ENCODE results near the gene SLC39A11.
"Not testable (repeated sequence)": the region's sequence is repeated elsewhere in the genome, so short reads cannot be mapped to it uniquely, and the experiment has no call there.

Gene SLC39A11

GRCh38 chr17:72773225-72773624 is 319.3 kb downstream of the SLC39A11 start:
- DNase-seq = not testable (repeated sequence)

- DNase-seq = no peak
These were observed 320.1 kb downstream of the SLC39A11 start for GRCh38 chr17:72772331-72772821.

- no peak for DNase-seq
These were observed 320.8 kb downstream of the SLC39A11 start for GRCh38 chr17:72771734-72772133.

GRCh38 chr17:72766761-72767356 is 325.6 kb downstream of the SLC39A11 start:
- no peak for DNase-seq

GRCh38 chr17:72765368-72766153 is 326.9 kb downstream of the SLC39A11 start:
- no peak for DNase-seq

GRCh38 chr17:72764632-72765041 is 327.9 kb downstream of the SLC39A11 start:
- DNase-seq = no peak

- DNase-seq = no peak
These were observed 328.5 kb downstream of the SLC39A11 start for GRCh38 chr17:72763981-72764380.

GRCh38 chr17:72761893-72762575 is 330.5 kb downstream of the SLC39A11 start:
- DNase-seq = peak; percentile 23

GRCh38 chr17:72761431-72761830 is 331.1 kb downstream of the SLC39A11 start:
- DNase-seq = peak; percentile 77

- DNase-seq = no peak
These were observed 332.1 kb downstream of the SLC39A11 start for GRCh38 chr17:72760368-72760767.

- DNase-seq = no peak
These were observed 333.2 kb downstream of the SLC39A11 start for GRCh38 chr17:72759301-72759700.

- no peak for DNase-seq
These were observed 336.2 kb downstream of the SLC39A11 start for GRCh38 chr17:72756256-72756655.

- DNase-seq = no peak
These were observed 338.0 kb downstream of the SLC39A11 start for GRCh38 chr17:72754513-72754912.

GRCh38 chr17:72751746-72752145 is 340.7 kb downstream of the SLC39A11 start:
- no peak for DNase-seq

- DNase-seq = no peak
These were observed 343.3 kb downstream of the SLC39A11 start for GRCh38 chr17:72749119-72749572.

- DNase-seq = no peak
These were observed 345.0 kb downstream of the SLC39A11 start for GRCh38 chr17:72747501-72747900.

- DNase-seq = no peak
These were observed 347.2 kb downstream of the SLC39A11 start for GRCh38 chr17:72745241-72745640.

GRCh38 chr17:72743037-72743467 is 349.4 kb downstream of the SLC39A11 start:
- no peak for DNase-seq

GRCh38 chr17:72737151-72737690 is 355.3 kb downstream of the SLC39A11 start:
- no peak for DNase-seq

- DNase-seq = no peak
These were observed 356.9 kb downstream of the SLC39A11 start for GRCh38 chr17:72735592-72735991.

- DNase-seq = no peak
These were observed 357.4 kb downstream of the SLC39A11 start for GRCh38 chr17:72735048-72735447.

GRCh38 chr17:72734613-72735012 is 357.9 kb downstream of the SLC39A11 start:
- no peak for DNase-seq

- DNase-seq = no peak
These were observed 358.7 kb downstream of the SLC39A11 start for GRCh38 chr17:72733619-72734282.
